ENCODE data around the gene TRAK2.

TRAK2 gene

GRCh38 chr2:201425952-201426351, 25.3 kb downstream of the TRAK2 start:
- no peak for DNase-seq (ENCODE audit: low read depth)
- H3K4me3 ChIP-seq (ENCODE audit: low read depth, low read length) = no peak overlapping the region

- DNase-seq (ENCODE audit: low read depth) = no peak
- no peak overlapping the region for H3K4me3 ChIP-seq (ENCODE audit: low read depth, low read length)
Observed at GRCh38 chr2:201420442-201421113, 30.7 kb downstream of the TRAK2 start.

GRCh38 chr2:201419986-201420385, 31.3 kb downstream of the TRAK2 start:
- no peak overlapping the region for H3K4me3 ChIP-seq (ENCODE audit: low read depth, low read length)
- DNase-seq (ENCODE audit: low read depth) = no peak

GRCh38 chr2:201419057-201419635, 32.1 kb downstream of the TRAK2 start:
- DNase-seq (ENCODE audit: low read depth) = no peak
- H3K4me3 ChIP-seq (ENCODE audit: low read depth, low read length) = no peak overlapping the region

GRCh38 chr2:201415149-201415548, 36.1 kb downstream of the TRAK2 start:
- no peak for DNase-seq (ENCODE audit: low read depth)
- H3K4me3 ChIP-seq (ENCODE audit: low read depth, low read length) = no peak overlapping the region

GRCh38 chr2:201414099-201415023, 36.9 kb downstream of the TRAK2 start:
- no peak for DNase-seq (ENCODE audit: low read depth)
- H3K4me3 ChIP-seq (ENCODE audit: low read depth, low read length) = no peak overlapping the region

GRCh38 chr2:201413552-201413951, 37.7 kb downstream of the TRAK2 start:
- no peak for DNase-seq (ENCODE audit: low read depth)
- no peak overlapping the region for H3K4me3 ChIP-seq (ENCODE audit: low read depth, low read length)

GRCh38 chr2:201413143-201413542, 38.1 kb downstream of the TRAK2 start:
- no peak for DNase-seq (ENCODE audit: low read depth)
- no peak overlapping the region for H3K4me3 ChIP-seq (ENCODE audit: low read depth, low read length)

GRCh38 chr2:201411421-201411820, 39.8 kb downstream of the TRAK2 start:
- DNase-seq (ENCODE audit: low read depth) = peak; percentile 78
- no peak overlapping the region for H3K4me3 ChIP-seq (ENCODE audit: low read depth, low read length)

GRCh38 chr2:201408931-201409330, 42.3 kb downstream of the TRAK2 start:
- H3K4me3 ChIP-seq (ENCODE audit: low read depth, low read length) = no peak overlapping the region
- no peak for DNase-seq (ENCODE audit: low read depth)

GRCh38 chr2:201407265-201407664, 44.0 kb downstream of the TRAK2 start:
- H3K4me3 ChIP-seq (ENCODE audit: low read depth, low read length) = peak overlapping the region; percentile 35

GRCh38 chr2:201406077-201406662, 45.1 kb downstream of the TRAK2 start:
- peak; percentile 71 for DNase-seq (ENCODE audit: low read depth)
- peak overlapping the region; percentile 35 for H3K4me3 ChIP-seq (ENCODE audit: low read depth, low read length)

More at GRCh38 chr2:201407265-201407664, 44.0 kb downstream of the TRAK2 start:
- no peak for DNase-seq (ENCODE audit: low read depth)

- H3K4me3 ChIP-seq (ENCODE audit: low read depth, low read length) = no peak overlapping the region
Observed at GRCh38 chr2:201404699-201405280, 46.5 kb downstream of the TRAK2 start.

GRCh38 chr2:201403880-201404279, 47.4 kb downstream of the TRAK2 start:
- no peak for DNase-seq (ENCODE audit: low read depth)
- no peak overlapping the region for H3K4me3 ChIP-seq (ENCODE audit: low read depth, low read length)

More at GRCh38 chr2:201404699-201405280, 46.5 kb downstream of the TRAK2 start:
- DNase-seq (ENCODE audit: low read depth) = no peak

GRCh38 chr2:201402651-201403562, 48.4 kb downstream of the TRAK2 start:
- no peak for DNase-seq (ENCODE audit: low read depth)
- H3K4me3 ChIP-seq (ENCODE audit: low read depth, low read length) = no peak overlapping the region

GRCh38 chr2:201401815-201402214, 49.4 kb downstream of the TRAK2 start:
- no peak overlapping the region for H3K4me3 ChIP-seq (ENCODE audit: low read depth, low read length)
- no peak for DNase-seq (ENCODE audit: low read depth)

GRCh38 chr2:201396595-201396994, 54.7 kb downstream of the TRAK2 start:
- no peak overlapping the region for H3K4me3 ChIP-seq (ENCODE audit: low read depth, low read length)
- no peak for DNase-seq (ENCODE audit: low read depth)

- H3K4me3 ChIP-seq (ENCODE audit: low read depth, low read length) = no peak overlapping the region
- DNase-seq (ENCODE audit: low read depth) = no peak
Observed at GRCh38 chr2:201383136-201383535, 68.1 kb downstream of the TRAK2 start.
